B cell (primary cell): ENCODE results near the gene RNF217. TPM values are rescaled to one million over a fixed set of nuclear protein-coding genes. Genes with fewer than 3 reads are reported as not detected.

Experiments
- ATAC-seq: fragments of 200-7000 bp; cut with Tn5 transposase; one replicate; pipeline ENCODE4 v1.10.0; 2021; ENCODE audit warnings: low read depth, mild to moderate bottlenecking, moderate number of reproducible peaks, moderate library complexity
- CTCF ChIA-PET: fragments of 350-600 bp; sonication (Branson Sonifier 250); formaldehyde crosslinking; loops from one replicate; lab custom pipeline; 2021; ENCODE audit warnings: antibody characterized with exemption, inconsistent platforms; lab: Charles Lee
- POLR2A ChIA-PET: fragments of 350-600 bp; sonication (Branson Sonifier 250); formaldehyde crosslinking; loops from one replicate; lab custom pipeline; 2021; ENCODE audit warnings: antibody characterized with exemption; lab: Charles Lee
- DNase-seq: peaks from one replicate; pipeline ENCODE4 v3.0.0; 2013
- H2AFZ ChIP-seq: 2 replicates; pipeline ENCODE4 v1.6.1; 2012; ENCODE audit warnings: mild to moderate bottlenecking, low read depth, low read length; ENCODE audit not compliant: insufficient read depth, poor library complexity, severe bottlenecking
- H3K27ac ChIP-seq, 2 donors: 1 replicate in 1 of 2; 2 replicates in 1 of 2; pipeline ENCODE4 v1.5.1; 2012 to 2013; ENCODE audit warnings: low read length in 2 of 2, mild to moderate bottlenecking in 2 of 2, moderate library complexity in 1 of 2
- H3K27me3 ChIP-seq, 4 experiments: fragments of 200-600 bp in 1 of 4; sonication (generic) in 1 of 4; replicated peaks in 1 of 4; 1 replicate in 2 of 4; 2 replicates in 2 of 4; pipeline versions ENCODE4 v1.6.1 to v1.7.0; 2013 to 2016; ENCODE audit warnings: low read length in 3 of 4, mild to moderate bottlenecking in 2 of 4, mixed read lengths in 1 of 4, moderate library complexity in 1 of 4; ENCODE audit not compliant: insufficient read depth in 4 of 4, control insufficient read depth in 3 of 4; ENCODE audit errors: control extremely low read depth in 1 of 4
- H3K36me3 ChIP-seq, 2 experiments: replicated peaks in 1 of 2; 1 replicate in 1 of 2; 2 replicates in 1 of 2; pipeline versions ENCODE4 v1.6.1 to v1.7.1; 2013; ENCODE audit warnings: low read length in 1 of 2; ENCODE audit not compliant: insufficient read depth in 2 of 2, control insufficient read depth in 1 of 2; ENCODE audit errors: control extremely low read depth in 1 of 2, extremely low read depth in 1 of 2
- H3K4me1 ChIP-seq, 2 donors: fragments of 200-600 bp in 1 of 2; sonication (generic) in 1 of 2; 1 replicate in 1 of 2; 2 replicates in 1 of 2; pipeline versions ENCODE4 v1.5.1 to v1.6.1; 2013 to 2017; ENCODE audit warnings: low read length in 2 of 2; ENCODE audit not compliant: control insufficient read depth in 2 of 2, insufficient read depth in 2 of 2
- H3K4me2 ChIP-seq: replicated peaks from 2 replicates; pipeline ENCODE3; 2012; ENCODE audit warnings: mild to moderate bottlenecking, low read depth, low read length; ENCODE audit not compliant: poor library complexity, severe bottlenecking
- H3K4me3 ChIP-seq, 5 experiments: fragments of 200-600 bp in 1 of 5; sonication (generic) in 1 of 5; 1 replicate in 3 of 5; 2 replicates in 2 of 5; pipeline versions ENCODE4 v1.5.1 to v1.7.0; 2011 to 2016; ENCODE audit warnings: low read length in 4 of 5, mild to moderate bottlenecking in 4 of 5, low read depth in 2 of 5, control low read depth in 1 of 5, moderate library complexity in 1 of 5; ENCODE audit not compliant: insufficient read depth in 1 of 5; ENCODE audit errors: control extremely low read depth in 1 of 5, extremely low read depth in 1 of 5
- H3K79me2 ChIP-seq: fragments of 200-600 bp; sonication (generic); one replicate; pipeline ENCODE4 v1.6.0; 2016; ENCODE audit warnings: low read length; ENCODE audit not compliant: control insufficient read depth, insufficient read depth
- H3K9ac ChIP-seq: fragments of 200-600 bp; sonication (generic); 2 replicates; pipeline ENCODE4 v1.6.1; 2017; ENCODE audit warnings: mild to moderate bottlenecking, low read length, moderate library complexity
- H3K9me3 ChIP-seq, 3 donors: one replicate each; pipeline versions ENCODE4 v1.6.1 to v1.7.1; 2013; ENCODE audit warnings: low read length in 2 of 3; ENCODE audit not compliant: control insufficient read depth in 2 of 3, insufficient read depth in 1 of 3; ENCODE audit errors: control extremely low read depth in 1 of 3
- H4K20me1 ChIP-seq: 2 replicates; pipeline ENCODE4 v1.6.0; 2012; ENCODE audit warnings: mild to moderate bottlenecking, low read length; ENCODE audit not compliant: insufficient read depth, control insufficient read depth, poor library complexity, severe bottlenecking
- H3K27ac Mint-ChIP-seq: one replicate; pipeline ENCODE4 v1.8.0; 2021; ENCODE audit warnings: mixed read lengths
- H3K27me3 Mint-ChIP-seq: one replicate; pipeline ENCODE4 v1.8.0; 2021; ENCODE audit warnings: mixed read lengths
- H3K4me1 Mint-ChIP-seq: one replicate; pipeline ENCODE4 v1.8.0; 2021; ENCODE audit warnings: mixed read lengths
- H3K4me3 Mint-ChIP-seq: one replicate; pipeline ENCODE4 v1.8.0; 2021; ENCODE audit warnings: mixed read lengths
- H3K9me3 Mint-ChIP-seq: one replicate; pipeline ENCODE4 v1.8.0; 2022; ENCODE audit warnings: mixed read lengths; ENCODE audit not compliant: insufficient read depth
- EZH2 ChIP-seq: IDR thresholded peaks from 2 replicates; pipeline ENCODE4 v1.6.1; 2012; ENCODE audit warnings: borderline replicate concordance, low read depth, mild to moderate bottlenecking, moderate library complexity, low read length; ENCODE audit not compliant: insufficient read depth, poor library complexity, severe bottlenecking
- WGBS: methylation state at CpG from one replicate; pipeline ENCODE4 v1.1.5; 2013; ENCODE audit warnings: missing lambda C conversion rate; ENCODE audit not compliant: insufficient coverage; 5-methylcytosine and 5-hydroxymethylcytosine counted together
- intact Hi-C: fragments of 100-400 bp; cut with micrococcal nuclease; formaldehyde crosslinking; loops from one replicate; pipeline ENCODE4 v1.10.0; 2022
- polyA plus RNA-seq: library from polyadenylated mRNA; depleted of rRNA; stranded (reverse); fragments of >200 nt; gene quantifications from 2 replicates; pipeline ENCODE4 v1.2.3, GENCODE V29; 2012
- total RNA-seq, 2 donors: library from RNA; stranded (reverse); fragments of 120-200 nt in 1 of 2; gene quantifications; 1 replicate in 1 of 2; 2 replicates in 1 of 2; pipeline versions ENCODE4 v1.2.3 to v1.2.4, GENCODE V29; 2013 to 2022
- TF ChIP-seq, protein P1 (sequence below): fragments of 200-600 bp; IDR thresholded peaks from one replicate; pipeline ENCODE4 v1.8.0; 2022; ENCODE audit warnings: antibody characterized with exemption, mild to moderate bottlenecking

RNF217 gene
- total and polyA plus RNA-seq, 2 donors (not counting 1 experiment from before 2014, with no cell fraction given), result 0.03 TPM; not detected in 1

DNA sequence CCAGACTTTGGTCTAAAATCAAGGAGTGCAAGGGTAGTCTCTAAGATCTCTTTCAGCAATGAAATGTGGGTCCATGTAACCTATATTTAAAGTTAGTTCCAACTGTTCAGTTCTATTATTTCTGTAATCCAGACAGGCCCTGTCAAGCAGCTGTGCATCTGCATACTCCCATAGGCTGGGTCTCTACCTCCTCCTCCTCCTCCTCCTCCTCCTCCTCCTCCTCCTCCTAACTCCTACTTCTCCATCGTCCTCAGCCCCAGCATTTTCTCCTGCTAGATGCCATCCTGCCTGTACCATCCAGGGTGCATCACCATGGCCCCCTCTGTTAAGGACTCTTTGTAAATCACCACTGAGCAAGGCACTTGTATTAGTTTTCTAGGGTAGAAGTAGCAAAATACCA, 138.9 kb downstream of the RNF217 start:
- ChIA-PET POLR2A (no interaction called here), CTCF (no interaction called here)
- Histone ChIP-seq H3K27ac (no peak overlapping the region), H3K36me3 (no peaks in the 10 kb centered on the region), H3K4me3 (no peak overlapping the region), H2AFZ (no peak overlapping the region), H3K4me1 (no peaks in the 10 kb centered on the region), H3K4me2 (no peak overlapping the region), H3K9me3 (no peaks in the 10 kb centered on the region), H4K20me1 (no peaks in the 10 kb centered on the region), H3K9ac (no peak overlapping the region), H3K79me2 (no peaks in the 10 kb centered on the region), H3K27me3 (peaks cover 0 to 8% (median 4%) of the 10 kb centered on the region in 4 experiments)
- TF ChIP-seq EZH2, result no peak
- TF ChIP-seq, protein P1, sequence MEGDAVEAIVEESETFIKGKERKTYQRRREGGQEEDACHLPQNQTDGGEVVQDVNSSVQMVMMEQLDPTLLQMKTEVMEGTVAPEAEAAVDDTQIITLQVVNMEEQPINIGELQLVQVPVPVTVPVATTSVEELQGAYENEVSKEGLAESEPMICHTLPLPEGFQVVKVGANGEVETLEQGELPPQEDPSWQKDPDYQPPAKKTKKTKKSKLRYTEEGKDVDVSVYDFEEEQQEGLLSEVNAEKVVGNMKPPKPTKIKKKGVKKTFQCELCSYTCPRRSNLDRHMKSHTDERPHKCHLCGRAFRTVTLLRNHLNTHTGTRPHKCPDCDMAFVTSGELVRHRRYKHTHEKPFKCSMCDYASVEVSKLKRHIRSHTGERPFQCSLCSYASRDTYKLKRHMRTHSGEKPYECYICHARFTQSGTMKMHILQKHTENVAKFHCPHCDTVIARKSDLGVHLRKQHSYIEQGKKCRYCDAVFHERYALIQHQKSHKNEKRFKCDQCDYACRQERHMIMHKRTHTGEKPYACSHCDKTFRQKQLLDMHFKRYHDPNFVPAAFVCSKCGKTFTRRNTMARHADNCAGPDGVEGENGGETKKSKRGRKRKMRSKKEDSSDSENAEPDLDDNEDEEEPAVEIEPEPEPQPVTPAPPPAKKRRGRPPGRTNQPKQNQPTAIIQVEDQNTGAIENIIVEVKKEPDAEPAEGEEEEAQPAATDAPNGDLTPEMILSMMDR, result no peak
- intact Hi-C loops, result no loop called here
- Mint-ChIP-seq H3K27me3 (peaks cover 14% of the 10 kb centered on the region), H3K4me3 (no peak overlapping the region), H3K4me1 (peaks cover 12% of the 10 kb centered on the region), H3K27ac (no peak overlapping the region), H3K9me3 (no peaks in the 10 kb centered on the region)
- WGBS, result no CpG with 5 or more reads among the region's 1 CpG
- no peak for DNase-seq
- ATAC-seq, result no peak

DNA sequence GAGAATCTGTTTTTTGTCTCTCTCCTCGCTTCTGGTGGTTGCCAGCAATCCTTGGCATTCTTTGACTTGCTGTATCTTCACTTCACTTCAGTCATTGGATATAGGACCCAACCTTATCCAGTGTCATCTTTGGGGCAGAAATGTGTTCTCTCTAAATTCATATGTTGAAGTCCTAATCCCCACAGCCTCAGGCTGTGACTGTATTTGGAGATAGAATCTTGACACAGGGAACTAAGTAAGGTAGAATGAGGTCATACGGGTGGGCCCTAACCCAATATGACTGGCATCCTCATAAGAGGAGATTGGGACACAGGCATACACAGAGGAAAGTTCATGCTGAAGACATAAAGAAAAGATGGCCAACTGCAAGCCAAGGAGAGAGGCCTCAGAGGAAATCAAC, 139.4 kb downstream of the RNF217 start:
- Histone ChIP-seq H3K79me2 (no peaks in the 10 kb centered on the region), H3K36me3 (no peaks in the 10 kb centered on the region), H3K27ac (no peak overlapping the region), H3K4me3 (no peak overlapping the region), H3K9me3 (no peaks in the 10 kb centered on the region), H2AFZ (no peak overlapping the region), H3K4me2 (no peak overlapping the region), H3K9ac (no peak overlapping the region), H4K20me1 (no peaks in the 10 kb centered on the region), H3K27me3 (peaks cover 0 to 8% (median 4%) of the 10 kb centered on the region in 4 experiments), H3K4me1 (no peaks in the 10 kb centered on the region)
- CTCF ChIA-PET, result no interaction called here
- intact Hi-C loops, result no loop called here
- Mint-ChIP-seq H3K27ac (no peak overlapping the region), H3K9me3 (no peaks in the 10 kb centered on the region), H3K4me1 (peaks cover 12% of the 10 kb centered on the region), H3K27me3 (peaks cover 13% of the 10 kb centered on the region), H3K4me3 (no peak overlapping the region)
- ATAC-seq (no peak), DNase-seq (no peak)
- 83% methylated on average over 1 of the region's 2 CpGs for WGBS
- POLR2A ChIA-PET, result no interaction called here
- TF ChIP-seq, protein P1, result no peak
- no peak for TF ChIP-seq EZH2
